Endothelial cell of umbilical vein (primary cell): ENCODE measurements around the gene ADAMTS17. TPM values are rescaled to one million over a fixed set of nuclear protein-coding genes. Genes with fewer than 3 reads are reported as not detected.

ENCODE experiments used
- BruUV-seq: library from RNA; stranded (reverse); fragments of 400-500 nt; replicated peaks from 2 replicates; lab custom pipeline; 2021; lab: Mats Ljungman, UMichigan
- CTCF ChIA-PET: fragments of 300-600, 350-600 bp; sonication (Branson Sonifier 250); formaldehyde crosslinking; loops from one replicate; lab custom pipeline; 2021; ENCODE audit warnings: antibody characterized with exemption, inconsistent platforms; lab: Charles Lee
- POLR2A ChIA-PET: fragments of 300-600, 350-600 bp; sonication (Branson Sonifier 250); formaldehyde crosslinking; loops from one replicate; lab custom pipeline; 2021; ENCODE audit warnings: antibody characterized with exemption, inconsistent platforms; lab: Charles Lee
- DNase-seq: peaks from one replicate; pipeline ENCODE4 v3.0.0-alpha.2; 2011; ENCODE audit warnings: low read depth, low spot score
- FAIRE-seq: peaks from 2 replicates; lab custom pipeline; 2011; peaks lifted over from hg19 to GRCh38; lab: Jason Lieb, UNC
- H2AFZ ChIP-seq: 2 replicates; pipeline ENCODE4 v1.6.0; 2012; ENCODE audit warnings: low read depth, low read length, control low read depth, inconsistent platforms
- H3K27ac ChIP-seq: 2 replicates; pipeline ENCODE4 v1.5.1; 2011; ENCODE audit warnings: low read depth, mild to moderate bottlenecking, control low read depth, low read length, moderate library complexity; ENCODE audit not compliant: insufficient read depth
- H3K27me3 ChIP-seq, 2 experiments: 2 replicates each; pipeline versions ENCODE4 v1.6.0 to v1.6.1; 2011; ENCODE audit warnings: low read length in 2 of 2, mixed read lengths in 1 of 2; ENCODE audit not compliant: control insufficient read depth in 2 of 2, insufficient read depth in 2 of 2
- H3K36me3 ChIP-seq, 2 experiments: 2 replicates in 1 of 2; 3 replicates in 1 of 2; pipeline ENCODE4 v1.5.1; 2011; ENCODE audit warnings: low read length in 2 of 2, mild to moderate bottlenecking in 1 of 2, moderate library complexity in 1 of 2; ENCODE audit not compliant: control insufficient read depth in 2 of 2, insufficient read depth in 2 of 2; ENCODE audit errors: extremely low read depth in 1 of 2
- H3K4me1 ChIP-seq: 3 replicates; pipeline ENCODE4 v1.5.1; 2011; ENCODE audit warnings: mild to moderate bottlenecking, low read length; ENCODE audit not compliant: control insufficient read depth, insufficient read depth; ENCODE audit errors: extremely low read depth
- H3K4me2 ChIP-seq: 2 replicates; pipeline ENCODE4 v1.6.1; 2011; ENCODE audit warnings: low read length, control low read depth, mixed read lengths; ENCODE audit not compliant: insufficient read depth
- H3K4me3 ChIP-seq, 3 experiments: fragments of 200-600 bp in 1 of 3; sonication (generic), shearing (Covaris generic) in 1 of 3; replicated peaks in 1 of 3; 2 replicates each; pipeline ENCODE4 v1.5.1; 2011 to 2016; ENCODE audit warnings: control low read depth in 3 of 3, low read length in 3 of 3, mild to moderate bottlenecking in 2 of 3, inconsistent platforms in 1 of 3, low read depth in 1 of 3, moderate library complexity in 1 of 3; ENCODE audit not compliant: insufficient read depth in 1 of 3
- H3K79me2 ChIP-seq: 2 replicates; pipeline ENCODE4 v1.6.0; 2012; ENCODE audit warnings: low read length, inconsistent platforms; ENCODE audit not compliant: control insufficient read depth, insufficient read depth
- H3K9ac ChIP-seq: replicated peaks from 2 replicates; pipeline ENCODE3; 2011; ENCODE audit warnings: low read length, control low read depth; ENCODE audit not compliant: insufficient read depth; ENCODE audit errors: extremely low read depth
- H3K9me1 ChIP-seq: replicated peaks from 3 replicates; pipeline ENCODE4 v1.6.0; 2011; ENCODE audit warnings: mild to moderate bottlenecking, low read length; ENCODE audit not compliant: control insufficient read depth, insufficient read depth; ENCODE audit errors: extremely low read depth
- H3K9me3 ChIP-seq: replicated peaks from 2 replicates; pipeline ENCODE4 v1.5.1; 2012; ENCODE audit warnings: low read length, inconsistent platforms; ENCODE audit not compliant: control insufficient read depth, insufficient read depth
- H4K20me1 ChIP-seq: replicated peaks from 2 replicates; pipeline ENCODE3; 2011; ENCODE audit warnings: mild to moderate bottlenecking, low read length; ENCODE audit not compliant: control insufficient read depth, insufficient read depth; ENCODE audit errors: extremely low read depth
- FOS ChIP-seq: IDR thresholded peaks from 2 replicates; pipeline ENCODE4 v1.6.1; 2011; ENCODE audit warnings: mild to moderate bottlenecking, low read length, moderate library complexity, borderline replicate concordance; ENCODE audit not compliant: insufficient read depth
- GATA2 ChIP-seq: IDR thresholded peaks from 2 replicates; pipeline ENCODE4 v1.7.0; 2011; ENCODE audit warnings: low read depth, mild to moderate bottlenecking, moderate library complexity, mixed read lengths, low read length; ENCODE audit not compliant: insufficient read length, insufficient read depth
- JUN ChIP-seq: IDR thresholded peaks from 2 replicates; pipeline ENCODE4 v1.6.1; 2011; ENCODE audit warnings: borderline replicate concordance, low read depth; ENCODE audit not compliant: insufficient read length, insufficient read depth
- MAX ChIP-seq: IDR thresholded peaks from 2 replicates; pipeline ENCODE4 v1.6.1; 2011; ENCODE audit not compliant: insufficient read depth, insufficient read length
- POLR2A ChIP-seq: IDR thresholded peaks from 2 replicates; pipeline ENCODE4 v1.6.1; 2012; ENCODE audit warnings: low read depth, mild to moderate bottlenecking, control low read depth, low read length
- dilution Hi-C: fragments of 300-500 bp; cut with MboI; formaldehyde crosslinking; loops from one replicate; pipeline ENCODE4 v1.15.0; 2019; ENCODE audit warnings: low sequenced_read_pairs; ENCODE audit not compliant: extremely low pct_ligation_motif_present
- intact Hi-C: fragments of 100-400 bp; cut with micrococcal nuclease; formaldehyde crosslinking; loops from one replicate; pipeline ENCODE4 v1.10.0; 2022
- polyA plus RNA-seq, 4 experiments: library from polyadenylated mRNA; depleted of rRNA in 3 of 4; stranded (reverse) in 3 of 4; unstranded in 1 of 4; fragments of >200 nt; gene quantifications; 2 replicates each; pipeline versions ENCODE4 v1.2.1 to v1.2.3, GENCODE V29; 2011 to 2012; ENCODE audit warnings: missing spikeins in 1 of 4
- total RNA-seq: library from RNA; stranded (reverse); gene quantifications from 2 replicates; pipeline ENCODE4 v1.2.3, GENCODE V29; 2021

ADAMTS17 gene
- total and polyA plus RNA-seq, 2 donors (not counting 3 experiments of a cell fraction or from before 2014, with no cell fraction given): 0.12 TPM; not detected in 1

GRCh38 chr15:100107151-100107550 lies 234.6 kb downstream of the ADAMTS17 start:
- Histone ChIP-seq H3K36me3 (no peaks in the 10 kb centered on the region), H3K4me2 (no peak overlapping the region), H3K79me2 (no peaks in the 10 kb centered on the region), H3K9me3 (no peaks in the 10 kb centered on the region), H3K4me1 (peaks cover 16% of the 10 kb centered on the region), H2AFZ (no peak overlapping the region), H4K20me1 (no peaks in the 10 kb centered on the region), H3K27me3 (no peaks in the 10 kb centered on the region), H3K9me1 (no peaks in the 10 kb centered on the region), H3K9ac (no peak overlapping the region), H3K27ac (no peak overlapping the region), H3K4me3 (no peak overlapping the region)
- CTCF ChIA-PET: no interaction called here
- FAIRE-seq (no peak), DNase-seq (no peak)
- intact Hi-C loops (no loop called here), dilution Hi-C loops (no loop called here)
- BruUV-seq: no TSS peak
- POLR2A ChIA-PET: no interaction called here
- no peak for TF ChIP-seq POLR2A
- TF ChIP-seq FOS: no peak
- no peak for TF ChIP-seq GATA2
- TF ChIP-seq MAX: no peak

- FAIRE-seq (no peak), DNase-seq (no peak)
- Histone ChIP-seq H3K9ac (no peak overlapping the region), H3K4me2 (no peak overlapping the region), H3K4me3 (no peak overlapping the region), H2AFZ (no peak overlapping the region), H4K20me1 (no peaks in the 10 kb centered on the region), H3K36me3 (no peaks in the 10 kb centered on the region), H3K4me1 (peaks cover 14% of the 10 kb centered on the region), H3K27ac (no peak overlapping the region), H3K27me3 (no peaks in the 10 kb centered on the region), H3K79me2 (no peaks in the 10 kb centered on the region), H3K9me3 (no peaks in the 10 kb centered on the region), H3K9me1 (no peaks in the 10 kb centered on the region)
- BruUV-seq: no TSS peak
- POLR2A ChIA-PET: no interaction called here
- intact Hi-C loops: no loop called here
- CTCF ChIA-PET: no interaction called here
- TF ChIP-seq FOS (no peak), JUN (no peak), MAX (no peak)
- dilution Hi-C loops: no loop called here
Observed at GRCh38 chr15:100106732-100107131, 235.0 kb downstream of the ADAMTS17 start.
